SK-N-SH (cell line): Measurements from ENCODE around the gene AWAT1. TPM values are rescaled to one million over a fixed set of nuclear protein-coding genes. Genes with fewer than 3 reads are reported as not detected.

Experiments
- CTCF ChIA-PET: fragments of 300-600, 350-600 bp; formaldehyde crosslinking; extraction: SDS; loops from one replicate; lab custom pipeline; 2021; lab: Yijun Ruan, JAX
- POLR2A ChIA-PET: fragments of 350-600 bp; sonication (Branson Sonifier 250); formaldehyde crosslinking; extraction: SDS; loops from one replicate; lab custom pipeline; 2020; ENCODE audit warnings: antibody characterized with exemption, inconsistent platforms; lab: Yijun Ruan, JAX
- DNase-seq: peaks from one replicate; pipeline ENCODE4 v3.0.0; 2012
- H2AFZ ChIP-seq: fragments of 200-600 bp; sonication (generic); 2 replicates; pipeline ENCODE4 v1.8.1; 2016; ENCODE audit warnings: antibody characterized with exemption, mild to moderate bottlenecking, low read depth
- H3F3A ChIP-seq: fragments of 200-600 bp; sonication (generic); replicated peaks from 2 replicates; pipeline ENCODE3; 2016; ENCODE audit warnings: antibody characterized with exemption, mild to moderate bottlenecking; ENCODE audit not compliant: insufficient read depth
- H3K27ac ChIP-seq, 2 experiments: fragments of 200-500 bp in 1 of 2; fragments of 200-600 bp in 1 of 2; sonication (Bioruptor generic) in 1 of 2; sonication (generic), shearing (Covaris generic) in 1 of 2; 2 replicates each; pipeline versions ENCODE4 v1.5.1 to v1.6.1; 2014 to 2016; ENCODE audit warnings: low read depth in 2 of 2, inconsistent platforms in 1 of 2, low read length in 1 of 2, mild to moderate bottlenecking in 1 of 2, mixed read lengths in 1 of 2
- H3K27me3 ChIP-seq: fragments of 200-600 bp; sonication (generic), shearing (Covaris generic); 2 replicates; pipeline ENCODE4 v1.6.1; 2016; ENCODE audit warnings: mixed run types; ENCODE audit not compliant: insufficient read depth
- H3K36me3 ChIP-seq, 2 experiments: fragments of 200-500 bp in 1 of 2; fragments of 200-600 bp in 1 of 2; sonication (Bioruptor generic) in 1 of 2; sonication (generic) in 1 of 2; replicated peaks in 1 of 2; 2 replicates each; pipeline versions ENCODE3 to v1.5.1; 2014 to 2016; ENCODE audit warnings: low read length in 1 of 2, mild to moderate bottlenecking in 1 of 2; ENCODE audit not compliant: insufficient read depth in 2 of 2, control insufficient read depth in 1 of 2
- H3K4me1 ChIP-seq, 2 experiments: fragments of 200-500 bp in 1 of 2; fragments of 200-600 bp in 1 of 2; sonication (Bioruptor generic) in 1 of 2; sonication (generic), shearing (Covaris generic) in 1 of 2; 2 replicates each; pipeline versions ENCODE4 v1.5.1 to v1.6.1; 2014 to 2016; ENCODE audit warnings: low read depth in 1 of 2, low read length in 1 of 2, mixed run types in 1 of 2; ENCODE audit not compliant: insufficient read depth in 2 of 2, control insufficient read depth in 1 of 2
- H3K4me2 ChIP-seq: fragments of 200-600 bp; sonication (generic), shearing (Covaris generic); 2 replicates; pipeline ENCODE4 v1.6.1; 2017; ENCODE audit warnings: mixed run types
- H3K4me3 ChIP-seq, 2 experiments: fragments of 200-500 bp in 1 of 2; fragments of 200-600 bp in 1 of 2; sonication (Bioruptor generic) in 1 of 2; sonication (generic), shearing (Covaris generic) in 1 of 2; 2 replicates each; pipeline versions ENCODE4 v1.5.1 to v1.8.1; 2014 to 2016; ENCODE audit warnings: low read depth in 2 of 2, inconsistent platforms in 1 of 2, low read length in 1 of 2, mild to moderate bottlenecking in 1 of 2, mixed read lengths in 1 of 2, moderate library complexity in 1 of 2
- H3K79me2 ChIP-seq: fragments of 200-600 bp; sonication (generic); 2 replicates; pipeline ENCODE4 v1.8.1; 2017; ENCODE audit warnings: mild to moderate bottlenecking; ENCODE audit not compliant: insufficient read depth
- H3K9ac ChIP-seq: fragments of 200-600 bp; sonication (generic); 2 replicates; pipeline ENCODE4 v1.6.1; 2017; ENCODE audit warnings: mixed run types
- H3K9me2 ChIP-seq: fragments of 200-600 bp; sonication (generic); 2 replicates; pipeline ENCODE4 v1.6.1; 2017; ENCODE audit warnings: mixed run types
- H3K9me3 ChIP-seq: fragments of 200-600 bp; sonication (generic); 2 replicates; pipeline ENCODE4 v1.6.1; 2017; ENCODE audit warnings: mixed run types, mild to moderate bottlenecking, moderate library complexity
- H4K20me1 ChIP-seq: fragments of 200-600 bp; sonication (generic); 2 replicates; pipeline ENCODE4 v1.6.1; 2017; ENCODE audit warnings: mild to moderate bottlenecking, mixed run types; ENCODE audit not compliant: insufficient read depth
- CHD2 ChIP-seq: fragments of 150-350 bp; IDR thresholded peaks from 2 replicates; pipeline ENCODE4 v1.6.1; 2018; ENCODE audit warnings: low read length; ENCODE audit not compliant: partially characterized antibody
- EP300 ChIP-seq, 2 experiments: IDR thresholded peaks; 2 replicates each; pipeline versions ENCODE4 v1.4.0 to v1.6.1; 2012; ENCODE audit warnings: borderline replicate concordance in 1 of 2, low read depth in 1 of 2, low read length in 1 of 2
- GATA2 ChIP-seq: sonication (generic); formaldehyde crosslinking; IDR thresholded peaks from 2 replicates; pipeline ENCODE4 v1.5.0; 2020; ENCODE audit warnings: mild to moderate bottlenecking, missing genetic modification reagents
- JUND ChIP-seq: IDR thresholded peaks from 2 replicates; pipeline ENCODE4 v1.4.0; 2012
- MEF2A ChIP-seq: IDR thresholded peaks from 2 replicates; pipeline ENCODE4 v1.4.0; 2012; ENCODE audit warnings: low read depth, borderline replicate concordance
- MXI1 ChIP-seq: IDR thresholded peaks from 2 replicates; pipeline ENCODE4 v1.6.1; 2012; ENCODE audit warnings: mild to moderate bottlenecking, low read depth, low read length, improper control_type of control experiment
- PBX3 ChIP-seq: IDR thresholded peaks from 2 replicates; pipeline ENCODE4; 2012
- POLR2AphosphoS5 ChIP-seq: IDR thresholded peaks from 2 replicates; pipeline ENCODE4 v1.6.1; 2012; ENCODE audit warnings: low read depth, low read length
- RAD21 ChIP-seq: IDR thresholded peaks from 2 replicates; pipeline ENCODE4 v1.6.1; 2012; ENCODE audit warnings: mild to moderate bottlenecking, low read length
- RCOR1 ChIP-seq: fragments of 150-350 bp; IDR thresholded peaks from 2 replicates; pipeline ENCODE4 v1.6.1; 2017; ENCODE audit warnings: antibody characterized with exemption, low read length
- TAF1 ChIP-seq: IDR thresholded peaks from 2 replicates; pipeline ENCODE4 v1.6.1; 2012; ENCODE audit warnings: low read depth, mild to moderate bottlenecking, low read length, moderate library complexity, borderline replicate concordance
- TCF12 ChIP-seq: IDR thresholded peaks from 2 replicates; pipeline ENCODE4 v1.4.0; 2012
- TEAD4 ChIP-seq: IDR thresholded peaks from 2 replicates; pipeline ENCODE4 v1.4.0; 2012; ENCODE audit warnings: mild to moderate bottlenecking, borderline replicate concordance; ENCODE audit not compliant: insufficient read depth
- USF1 ChIP-seq: IDR thresholded peaks from 2 replicates; pipeline ENCODE4 v1.4.0; 2012; ENCODE audit warnings: low read depth, borderline replicate concordance
- WGBS: methylation state at CpG from one replicate; pipeline ENCODE4 v1.1.6; 2017; ENCODE audit warnings: low lambda C conversion rate; 5-methylcytosine and 5-hydroxymethylcytosine counted together
- polyA plus RNA-seq, 3 experiments: library from polyadenylated mRNA; depleted of rRNA; stranded (reverse); fragments of >200 nt; gene quantifications; 2 replicates each; pipeline ENCODE4 v1.2.3, GENCODE V29; 2012

AWAT1 gene
- polyA plus RNA-seq, 1 of the 3 experiments (the other 2 are of a cell fraction), result not detected

GRCh38 chrX:70247252-70247651, 12.8 kb downstream of the AWAT1 start:
- H3K4me3 ChIP-seq, result no peak overlapping the region
- no peak overlapping the region for H3K4me2 ChIP-seq
- H3K4me1 ChIP-seq, result no peaks in the 10 kb centered on the region
- ChIA-PET POLR2A (no interaction called here), CTCF (interaction anchor here (1.0 kb wide), 1 partner anchor 11 kb away, joined by 3 read pairs; no protein-coding TSS in a partner anchor)
- no peaks in the 10 kb centered on the region for H4K20me1 ChIP-seq
- H3K79me2 ChIP-seq, result no peaks in the 10 kb centered on the region
- no peak overlapping the region for H3K27ac ChIP-seq
- no peak for DNase-seq
- H3K9me3 ChIP-seq, result no peaks in the 10 kb centered on the region
- H3K36me3 ChIP-seq, result no peaks in the 10 kb centered on the region
- H3F3A ChIP-seq, result no peaks in the 10 kb centered on the region
- no peaks in the 10 kb centered on the region for H3K9me2 ChIP-seq
- WGBS, result 31% methylated on average over 2 of the region's 2 CpGs
- no peak overlapping the region for H2AFZ ChIP-seq
- no peak overlapping the region for H3K9ac ChIP-seq
- peaks cover 7% of the 10 kb centered on the region; the same call in 1 of the 2 replicates for H3K27me3 ChIP-seq
- TF ChIP-seq RCOR1 (no peak), TEAD4 (no peak), TAF1 (no peak)

GRCh38 chrX:70252491-70252890, 18.0 kb downstream of the AWAT1 start:
- Histone ChIP-seq H2AFZ (no peak overlapping the region), H3K36me3 (no peaks in the 10 kb centered on the region), H3K9me3 (no peaks in the 10 kb centered on the region), H3K27me3 (no peaks in the 10 kb centered on the region), H3K9ac (no peak overlapping the region), H3K4me1 (no peaks in the 10 kb centered on the region), H3K9me2 (no peaks in the 10 kb centered on the region), H4K20me1 (no peaks in the 10 kb centered on the region), H3K4me2 (no peak overlapping the region), H3K27ac (no peak overlapping the region), H3K4me3 (no peak overlapping the region), H3F3A (no peaks in the 10 kb centered on the region), H3K79me2 (no peaks in the 10 kb centered on the region)
- WGBS, result 2% methylated on average over 2 of the region's 2 CpGs
- TF ChIP-seq TAF1, result no peak
- TF ChIP-seq POLR2AphosphoS5, result no peak
- TF ChIP-seq JUND, result no peak
- no peak for TF ChIP-seq MXI1
- no peak for TF ChIP-seq PBX3
- no peak for TF ChIP-seq GATA2
- no peak for TF ChIP-seq RCOR1
- ChIA-PET CTCF (no interaction called here), POLR2A (no interaction called here)
- DNase-seq, result no peak

- no peak overlapping the region for H3K4me3 ChIP-seq
- no peak overlapping the region for H3K27ac ChIP-seq
- no peaks in the 10 kb centered on the region for H3K4me1 ChIP-seq
- no peaks in the 10 kb centered on the region for H3K36me3 ChIP-seq
- H3K9me3 ChIP-seq, result no peaks in the 10 kb centered on the region
- no peaks in the 10 kb centered on the region for H3K9me2 ChIP-seq
- no peaks in the 10 kb centered on the region for H4K20me1 ChIP-seq
- TF ChIP-seq EP300 (IDR thresholded peaks at IDR 0.05; ENCODE audit: borderline replicate concordance in 1 of 2, low read depth in 1 of 2, low read length in 1 of 2) (no peak), PBX3 (no peak), RCOR1 (no peak), POLR2AphosphoS5 (no peak), MEF2A (no peak), TCF12 (no peak), USF1 (no peak), TEAD4 (no peak), CHD2 (no peak), RAD21 (no peak)
- CTCF ChIA-PET, result no interaction called here
- no peak overlapping the region for H3K4me2 ChIP-seq
- DNase-seq, result no peak
- H3K27me3 ChIP-seq, result no peaks in the 10 kb centered on the region
- H3K9ac ChIP-seq, result no peak overlapping the region
- no peaks in the 10 kb centered on the region for H3K79me2 ChIP-seq
- 25% methylated on average over 3 of the region's 3 CpGs for WGBS
- no peaks in the 10 kb centered on the region for H3F3A ChIP-seq
- H2AFZ ChIP-seq, result no peak overlapping the region
- POLR2A ChIA-PET, result no interaction called here
These were observed 19.1 kb downstream of the AWAT1 start for GRCh38 chrX:70253377-70254062.
